Colonic mucosa (tissue), 4 donors: ENCODE results near the gene MTERF4. TPM values are rescaled to one million over a fixed set of nuclear protein-coding genes. Genes with fewer than 3 reads are reported as not detected.

Experiments
- DNase-seq: peaks from one replicate; pipeline ENCODE4 v3.0.0-alpha.2; 2020
- H3K27ac ChIP-seq: fragments of 200-600 bp; one replicate; pipeline ENCODE4 v1.8.0; 2021
- H3K27me3 ChIP-seq: fragments of 200-600 bp; one replicate; pipeline ENCODE4 v1.8.0; 2021
- H3K36me3 ChIP-seq: fragments of 200-600 bp; one replicate; pipeline ENCODE4 v1.8.0; 2021
- H3K4me1 ChIP-seq: fragments of 200-600 bp; one replicate; pipeline ENCODE4 v1.8.0; 2021; ENCODE audit warnings: mild to moderate bottlenecking
- H3K4me3 ChIP-seq: fragments of 200-600 bp; one replicate; pipeline ENCODE4 v1.8.0; 2021
- H3K9ac ChIP-seq, 2 donors: one replicate each; pipeline ENCODE4 v1.7.0; 2013; ENCODE audit warnings: control low read depth in 2 of 2, low read depth in 2 of 2, low read length in 2 of 2
- H3K9me3 ChIP-seq: fragments of 200-600 bp; one replicate; pipeline ENCODE4 v1.8.0; 2021
- intact Hi-C: fragments of 100-400 bp; cut with DNase I; formaldehyde crosslinking; loops from one replicate; pipeline ENCODE4 v1.14.1; 2022
- total RNA-seq, 2 donors: library from RNA; stranded (reverse); fragmentation: NEBNext Ultra II Directional in 1 of 2; extraction: Animal tissue kit (Norgen Biotek cat#: 25700) in 1 of 2; gene quantifications; one replicate each; pipeline ENCODE4 v1.2.1, GENCODE V29; 2021
- TF ChIP-seq, protein P1 (sequence below): fragments of 200-600 bp; IDR thresholded peaks from one replicate; pipeline ENCODE4 v1.8.0; 2022; ENCODE audit warnings: antibody characterized with exemption, mild to moderate bottlenecking
- donor health status: healthy.
- donor health status: DM: no; HTN: no; CAD: no.
- donor health status: DM: no; HTN: no; CAD: no.

MTERF4 gene
- total RNA-seq, 2 donors from 2014 or later: 20.2 to 25.5 TPM

DNA sequence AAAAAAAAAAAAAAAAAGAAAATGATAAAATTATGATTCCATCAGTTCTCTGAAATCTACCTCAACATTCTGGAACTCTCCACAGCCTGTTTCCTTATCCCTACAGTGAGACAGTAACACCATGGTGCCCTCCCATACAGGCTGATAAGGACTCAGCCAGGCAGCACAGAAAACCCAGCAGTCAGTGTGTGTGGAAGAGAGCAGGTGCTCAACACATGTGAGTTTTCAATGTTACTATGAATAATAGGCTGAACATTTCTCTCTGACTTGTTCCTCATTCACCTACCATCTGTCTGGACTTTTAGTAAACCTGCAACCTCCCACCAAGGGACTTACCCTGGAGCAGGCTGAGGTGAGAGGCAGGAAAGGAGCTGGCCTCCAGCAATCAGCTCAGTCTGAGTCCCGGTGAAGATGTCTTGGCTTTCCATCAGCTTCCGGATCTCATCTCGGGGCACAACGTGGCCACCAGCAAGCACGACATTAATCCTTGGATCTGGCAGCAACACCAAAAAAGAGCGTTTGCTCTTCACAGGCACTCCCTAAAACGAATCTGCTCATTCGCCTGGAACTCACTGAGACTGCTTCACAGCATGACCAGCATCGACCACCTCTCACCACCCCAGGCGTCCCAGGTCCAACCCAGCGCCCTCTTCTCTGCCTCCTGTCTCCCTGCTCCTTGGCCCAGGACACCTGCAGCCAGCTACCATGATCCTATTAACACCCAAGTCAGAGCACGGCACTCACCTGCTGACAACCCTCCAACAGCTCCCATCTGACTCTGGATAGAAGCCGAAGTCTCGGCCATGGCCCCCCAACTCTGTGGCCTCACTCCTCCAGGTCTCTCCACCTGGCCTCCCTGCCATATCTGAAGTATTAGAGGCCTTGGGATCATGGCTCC lies 30.7 kb upstream of the MTERF4 start:
- Histone ChIP-seq H3K9ac (no peak overlapping the region), H3K9me3 (no peaks in the 10 kb centered on the region), H3K36me3 (no peaks in the 10 kb centered on the region), H3K4me3 (no peak overlapping the region), H3K4me1 (no peaks in the 10 kb centered on the region), H3K27ac (no peak overlapping the region), H3K27me3 (no peaks in the 10 kb centered on the region)
- DNase-seq: no peak
- TF ChIP-seq, protein P1, sequence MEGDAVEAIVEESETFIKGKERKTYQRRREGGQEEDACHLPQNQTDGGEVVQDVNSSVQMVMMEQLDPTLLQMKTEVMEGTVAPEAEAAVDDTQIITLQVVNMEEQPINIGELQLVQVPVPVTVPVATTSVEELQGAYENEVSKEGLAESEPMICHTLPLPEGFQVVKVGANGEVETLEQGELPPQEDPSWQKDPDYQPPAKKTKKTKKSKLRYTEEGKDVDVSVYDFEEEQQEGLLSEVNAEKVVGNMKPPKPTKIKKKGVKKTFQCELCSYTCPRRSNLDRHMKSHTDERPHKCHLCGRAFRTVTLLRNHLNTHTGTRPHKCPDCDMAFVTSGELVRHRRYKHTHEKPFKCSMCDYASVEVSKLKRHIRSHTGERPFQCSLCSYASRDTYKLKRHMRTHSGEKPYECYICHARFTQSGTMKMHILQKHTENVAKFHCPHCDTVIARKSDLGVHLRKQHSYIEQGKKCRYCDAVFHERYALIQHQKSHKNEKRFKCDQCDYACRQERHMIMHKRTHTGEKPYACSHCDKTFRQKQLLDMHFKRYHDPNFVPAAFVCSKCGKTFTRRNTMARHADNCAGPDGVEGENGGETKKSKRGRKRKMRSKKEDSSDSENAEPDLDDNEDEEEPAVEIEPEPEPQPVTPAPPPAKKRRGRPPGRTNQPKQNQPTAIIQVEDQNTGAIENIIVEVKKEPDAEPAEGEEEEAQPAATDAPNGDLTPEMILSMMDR: no peak
- intact Hi-C loops: no loop called here

DNA sequence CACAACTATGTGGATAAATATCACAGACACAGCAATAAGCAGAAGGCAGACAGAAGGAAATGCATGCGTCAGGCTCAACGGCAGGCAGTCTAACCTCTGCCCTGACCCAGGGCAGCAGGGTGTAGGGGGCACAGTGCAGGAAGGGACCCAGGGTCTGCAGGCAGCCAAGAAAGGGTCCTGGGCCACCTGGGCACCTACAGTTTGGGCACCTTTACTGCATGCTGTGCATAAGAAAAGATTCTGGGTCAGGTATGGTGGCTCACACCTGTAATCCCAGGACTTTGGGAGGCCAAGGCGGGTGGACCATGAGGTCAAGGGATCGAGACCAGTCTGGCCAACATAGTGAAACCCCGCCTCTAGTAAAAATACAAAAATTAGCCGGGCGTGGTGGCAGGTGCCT lies 29.4 kb upstream of the MTERF4 start:
- no peaks in the 10 kb centered on the region for H3K27me3 ChIP-seq
- H3K9ac ChIP-seq: no peak overlapping the region
- H3K36me3 ChIP-seq: no peaks in the 10 kb centered on the region
- no peak overlapping the region for H3K27ac ChIP-seq
- intact Hi-C loops: no loop called here
- DNase-seq: no peak
- H3K4me3 ChIP-seq: no peak overlapping the region
- no peaks in the 10 kb centered on the region for H3K4me1 ChIP-seq
- TF ChIP-seq, protein P1: no peak
- H3K9me3 ChIP-seq: no peaks in the 10 kb centered on the region

DNA sequence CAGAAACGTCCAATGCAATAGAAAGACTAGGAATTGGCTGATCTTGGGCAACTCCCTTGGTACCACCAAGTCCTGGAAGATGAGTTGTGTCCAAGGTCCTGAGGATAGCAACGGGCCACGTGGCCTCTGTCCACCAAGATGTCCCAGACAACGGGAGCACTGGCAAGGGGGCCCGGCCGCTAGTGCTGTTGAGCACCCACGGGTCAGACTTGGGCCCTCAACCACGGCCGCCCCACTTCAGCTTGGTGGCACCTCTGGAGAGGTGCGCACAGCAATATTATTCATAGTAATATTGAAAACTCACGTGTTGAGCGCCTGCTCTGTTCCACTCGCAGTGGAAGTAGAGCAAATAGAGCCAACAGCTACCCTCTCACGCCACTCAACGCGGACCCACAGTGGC lies 28.2 kb upstream of the MTERF4 start:
- TF ChIP-seq, protein P1: no peak
- no peak overlapping the region for H3K4me3 ChIP-seq
- H3K27ac ChIP-seq: no peak overlapping the region
- intact Hi-C loops: no loop called here
- no peaks in the 10 kb centered on the region for H3K27me3 ChIP-seq
- no peaks in the 10 kb centered on the region for H3K36me3 ChIP-seq
- DNase-seq: no peak
- no peak overlapping the region for H3K9ac ChIP-seq
- no peaks in the 10 kb centered on the region for H3K4me1 ChIP-seq
- no peaks in the 10 kb centered on the region for H3K9me3 ChIP-seq

DNA sequence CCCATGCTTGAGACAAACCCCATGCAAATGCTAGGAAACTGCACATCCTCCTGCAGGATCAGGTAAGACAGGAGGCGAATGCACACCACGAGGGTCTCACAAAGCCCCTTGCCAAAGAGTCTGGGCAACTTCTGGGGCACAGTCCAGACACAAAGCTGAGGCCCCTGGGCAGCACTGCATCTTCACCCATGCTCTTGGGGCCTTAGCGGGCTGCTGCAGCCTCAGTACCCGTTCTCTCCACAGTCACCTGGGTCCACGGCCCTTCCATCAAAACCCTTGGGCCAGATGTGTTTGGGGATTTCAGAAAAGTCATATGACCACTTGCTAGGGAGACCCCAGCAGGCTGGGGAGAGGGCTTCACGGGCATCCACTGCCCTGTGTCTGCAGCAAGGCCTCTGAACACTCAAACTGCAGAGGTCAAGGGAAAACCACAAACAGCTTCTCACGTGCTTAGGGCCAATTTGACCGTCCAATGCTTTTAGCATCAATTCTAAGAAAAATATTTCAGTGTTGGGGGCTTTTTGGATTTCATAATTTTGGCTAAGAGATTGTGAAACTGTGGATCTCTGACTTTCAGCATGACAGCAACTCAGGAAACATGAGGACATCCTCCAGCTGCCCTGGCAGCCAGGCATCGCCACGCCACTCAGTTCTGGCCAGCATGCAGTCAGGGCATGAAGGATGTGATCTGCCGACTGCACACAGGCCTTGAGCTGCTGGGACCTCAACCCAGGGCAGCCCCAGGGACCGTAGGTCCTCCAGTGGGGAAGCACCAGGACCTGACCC lies 27.2 kb upstream of the MTERF4 start:
- no peak overlapping the region for H3K4me3 ChIP-seq
- H3K9ac ChIP-seq: no peak overlapping the region
- H3K4me1 ChIP-seq: no peaks in the 10 kb centered on the region
- TF ChIP-seq, protein P1: no peak
- H3K27ac ChIP-seq: no peak overlapping the region
- H3K36me3 ChIP-seq: no peaks in the 10 kb centered on the region
- no peaks in the 10 kb centered on the region for H3K9me3 ChIP-seq
- intact Hi-C loops: no loop called here
- no peaks in the 10 kb centered on the region for H3K27me3 ChIP-seq
- DNase-seq: no peak

DNA sequence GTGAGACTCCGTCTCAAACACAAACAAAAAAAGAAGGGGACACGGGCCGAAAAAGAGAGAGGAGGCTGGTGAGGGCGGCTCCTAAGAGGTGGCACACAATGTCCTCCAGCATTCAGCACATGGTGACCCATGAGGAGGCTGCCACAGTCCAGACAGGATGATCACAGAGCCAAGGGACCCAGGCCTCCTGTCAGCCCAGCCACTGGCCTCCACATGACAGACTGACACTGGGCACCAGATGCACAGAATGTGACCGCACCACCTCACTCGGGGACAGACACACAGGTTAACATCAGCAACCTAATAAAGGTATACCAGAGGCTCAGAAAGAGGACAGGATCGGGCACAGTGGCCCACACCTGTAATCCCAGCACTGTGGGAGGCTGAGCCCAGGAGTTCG lies 26.2 kb upstream of the MTERF4 start:
- Histone ChIP-seq H3K9me3 (no peaks in the 10 kb centered on the region), H3K4me1 (no peaks in the 10 kb centered on the region), H3K27ac (no peak overlapping the region), H3K36me3 (no peaks in the 10 kb centered on the region), H3K27me3 (no peaks in the 10 kb centered on the region), H3K9ac (no peak overlapping the region), H3K4me3 (no peak overlapping the region)
- TF ChIP-seq, protein P1: no peak
- intact Hi-C loops: no loop called here
- no peak for DNase-seq
